GM21447 (cell line): Measurements from ENCODE around the gene STON2.

ENCODE experiments used
- ATAC-seq: cut with Tn5 transposase; IDR thresholded peaks from one replicate; pipeline ENCODE4 v1.9.1; 2021; ENCODE audit not compliant: unreplicated experiment

Gene STON2

DNA sequence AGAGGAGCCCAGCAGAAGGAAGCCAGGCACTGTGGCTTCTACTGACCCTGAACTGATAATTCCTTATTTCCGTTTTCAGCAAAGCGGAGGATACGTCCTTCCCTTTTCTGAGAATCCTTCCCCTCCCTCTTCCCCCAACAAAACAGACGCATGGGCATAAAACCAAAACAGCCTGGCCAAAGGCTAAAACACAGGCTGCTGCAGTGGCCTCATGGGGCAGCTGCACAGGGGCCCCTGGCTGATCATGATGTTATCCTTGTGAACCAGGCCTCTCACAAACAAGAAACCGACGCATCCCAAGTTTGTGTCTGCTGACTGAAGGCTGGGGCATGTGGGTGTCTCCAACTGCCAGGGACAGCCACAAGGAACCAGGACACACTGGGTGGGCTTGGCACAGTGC, 23.4 kb upstream of the STON2 start:
- no peak for ATAC-seq

GRCh38 chr14:81418057-81418790, 18.1 kb upstream of the STON2 start:
- ATAC-seq, result no peak

GRCh38 chr14:81416981-81417380, 16.9 kb upstream of the STON2 start:
- ATAC-seq, result no peak

DNA sequence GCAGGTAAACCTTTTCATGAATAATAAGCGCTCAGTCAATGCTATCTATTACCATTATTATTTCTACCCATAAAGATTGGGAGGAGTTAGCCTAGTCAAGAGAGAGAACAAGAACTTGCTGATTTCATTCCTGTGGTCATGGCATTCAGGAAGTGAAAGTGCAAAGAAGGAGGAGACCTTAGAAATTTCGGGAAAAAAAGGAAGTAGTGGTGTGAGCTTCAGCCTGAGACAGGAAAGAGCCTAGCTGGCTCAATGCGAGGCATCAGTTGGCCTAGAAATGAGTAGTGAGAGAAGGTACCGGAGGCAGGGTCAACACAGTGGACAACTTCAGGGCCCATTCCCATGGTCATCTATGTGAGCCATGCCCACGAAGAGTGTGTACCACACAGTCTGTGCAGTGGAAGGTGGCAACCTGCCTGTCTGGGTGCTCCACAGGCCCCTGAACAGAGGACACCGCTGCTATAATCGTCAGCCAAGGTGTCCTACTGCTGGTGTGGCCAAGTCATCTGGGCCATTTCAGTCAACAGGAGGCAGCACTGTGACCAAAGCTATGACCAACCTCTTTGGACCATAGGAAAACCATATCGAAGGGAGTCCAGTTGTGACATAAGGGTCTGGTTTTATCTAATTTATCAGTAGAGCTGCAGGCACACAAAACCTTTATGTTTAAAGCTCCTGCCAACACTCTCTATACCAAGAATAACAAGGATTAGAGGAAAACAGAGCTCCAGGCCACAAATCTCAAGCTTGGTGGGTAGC, 16.2 kb upstream of the STON2 start:
- no peak for ATAC-seq

DNA sequence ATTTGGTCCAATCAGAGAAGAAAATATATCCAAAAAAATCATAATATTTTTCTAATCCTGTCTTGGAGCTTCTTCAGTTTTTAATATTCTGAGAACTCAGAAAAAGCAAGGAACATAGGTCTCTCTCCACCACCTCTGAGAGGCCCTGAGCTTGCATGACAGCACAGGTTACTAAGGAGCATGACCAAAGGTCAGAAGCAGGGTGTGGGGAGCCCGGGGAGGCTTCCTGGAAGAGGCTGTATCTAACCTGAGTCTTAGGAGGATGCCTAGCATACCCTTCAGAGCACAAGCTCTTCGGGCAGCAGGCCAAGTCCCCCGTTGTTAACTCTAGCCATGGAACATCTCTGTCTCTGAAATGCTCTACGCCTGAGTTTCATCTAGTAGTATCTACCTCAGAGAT, 15.7 kb upstream of the STON2 start:
- no peak for ATAC-seq

GRCh38 chr14:81414123-81414522, 14.0 kb upstream of the STON2 start:
- no peak for ATAC-seq

DNA sequence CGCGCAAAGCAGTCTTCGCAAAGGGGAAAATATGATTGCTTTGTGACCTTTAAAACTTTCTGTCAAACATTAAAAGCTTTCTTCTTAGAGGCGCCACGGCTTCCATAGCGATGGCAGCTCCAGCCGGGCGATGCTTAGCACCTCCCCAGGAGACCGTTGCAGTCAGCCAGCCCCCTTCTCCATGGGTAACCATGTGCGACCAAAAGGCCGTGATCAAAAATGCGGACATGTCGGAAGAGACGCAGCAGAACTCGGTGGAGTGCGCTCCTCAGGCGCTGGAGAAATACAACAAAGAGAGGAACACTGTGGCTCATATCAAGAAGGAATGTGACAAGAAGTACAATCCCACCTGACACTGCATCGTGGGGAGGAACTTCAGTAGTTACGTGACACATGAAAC, 12.7 kb upstream of the STON2 start:
- ATAC-seq, result no peak

DNA sequence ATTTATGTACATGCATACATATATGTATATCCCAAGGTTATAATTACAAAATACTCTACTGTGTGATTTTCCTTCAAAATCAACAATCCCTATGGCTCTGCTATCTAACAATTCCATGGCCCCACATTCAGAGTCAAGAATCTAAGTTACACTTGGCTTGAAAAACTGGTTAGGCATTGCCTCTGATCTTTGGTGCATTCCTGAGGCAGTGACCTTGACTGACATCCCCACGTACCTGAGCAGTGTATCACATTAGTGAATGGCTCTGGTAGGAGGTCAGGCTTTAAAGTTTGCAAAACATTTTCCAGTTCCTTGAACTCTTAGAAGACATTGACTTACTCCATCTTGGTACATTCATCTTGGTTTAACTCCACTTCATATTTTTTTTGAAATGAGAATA, 8.5 kb upstream of the STON2 start:
- no peak for ATAC-seq

DNA sequence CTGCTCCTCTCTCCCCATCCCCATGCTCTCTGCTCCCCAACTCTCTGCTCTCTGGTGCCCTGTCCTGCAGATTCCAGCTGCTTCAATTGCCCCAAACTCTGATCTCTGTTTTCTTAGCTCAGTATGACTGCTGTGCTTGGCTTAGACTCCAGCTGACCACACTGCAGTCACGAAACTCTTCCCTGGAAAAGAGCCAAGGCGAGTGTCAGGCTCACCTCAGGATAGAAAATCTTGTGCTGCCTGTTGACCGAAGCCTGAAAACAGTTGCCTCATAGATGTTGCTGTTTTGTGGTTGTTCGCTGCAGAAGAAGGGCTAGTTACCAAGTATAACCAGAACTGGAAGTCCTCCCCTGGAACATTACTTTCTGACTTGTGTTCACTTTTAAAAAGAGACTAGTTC, 6.7 kb upstream of the STON2 start:
- ATAC-seq, result no peak

DNA sequence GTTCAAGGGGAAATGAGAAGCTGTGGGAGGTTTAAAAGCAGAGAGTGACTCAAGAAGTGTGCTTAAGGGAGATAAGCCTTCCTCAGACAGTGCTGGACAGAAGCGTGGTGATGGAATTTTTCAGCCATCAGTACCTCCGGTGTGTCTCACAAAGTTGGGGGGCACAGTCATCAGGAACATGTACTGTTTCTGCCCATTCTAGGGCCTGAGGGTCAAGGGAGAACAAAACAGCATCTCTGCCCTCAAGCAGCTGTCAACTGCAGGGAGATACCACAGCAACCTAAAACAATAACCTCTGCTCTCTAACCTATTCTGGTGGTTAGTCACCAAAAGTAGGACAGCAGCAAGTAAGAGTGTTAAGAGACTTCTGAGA, 2.0 kb upstream of the STON2 start:
- peak; percentile 19 for ATAC-seq

- peak; percentile 61 for ATAC-seq
Observed at GRCh38 chr14:81401420-81402122, 1.4 kb upstream of the STON2 start.

DNA sequence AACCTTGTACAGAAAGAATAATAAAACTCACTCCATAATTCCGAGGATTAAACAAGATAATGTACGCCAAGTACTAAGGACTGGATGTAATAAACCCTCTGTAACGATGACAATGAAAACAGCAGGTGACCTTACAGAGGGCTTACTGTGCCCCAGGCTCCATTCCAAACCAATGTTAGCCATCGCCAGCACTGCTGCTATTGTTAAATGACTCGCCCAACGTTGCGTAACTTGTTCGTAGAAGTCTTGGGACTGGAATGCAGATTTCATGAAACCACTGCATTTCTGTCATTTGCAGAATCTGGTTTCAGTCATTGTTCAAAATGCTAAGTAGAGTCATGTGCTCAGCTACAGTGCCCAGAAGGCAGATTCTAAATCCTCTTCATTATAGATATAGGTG, 728 bp upstream of the STON2 start:
- no peak for ATAC-seq

DNA sequence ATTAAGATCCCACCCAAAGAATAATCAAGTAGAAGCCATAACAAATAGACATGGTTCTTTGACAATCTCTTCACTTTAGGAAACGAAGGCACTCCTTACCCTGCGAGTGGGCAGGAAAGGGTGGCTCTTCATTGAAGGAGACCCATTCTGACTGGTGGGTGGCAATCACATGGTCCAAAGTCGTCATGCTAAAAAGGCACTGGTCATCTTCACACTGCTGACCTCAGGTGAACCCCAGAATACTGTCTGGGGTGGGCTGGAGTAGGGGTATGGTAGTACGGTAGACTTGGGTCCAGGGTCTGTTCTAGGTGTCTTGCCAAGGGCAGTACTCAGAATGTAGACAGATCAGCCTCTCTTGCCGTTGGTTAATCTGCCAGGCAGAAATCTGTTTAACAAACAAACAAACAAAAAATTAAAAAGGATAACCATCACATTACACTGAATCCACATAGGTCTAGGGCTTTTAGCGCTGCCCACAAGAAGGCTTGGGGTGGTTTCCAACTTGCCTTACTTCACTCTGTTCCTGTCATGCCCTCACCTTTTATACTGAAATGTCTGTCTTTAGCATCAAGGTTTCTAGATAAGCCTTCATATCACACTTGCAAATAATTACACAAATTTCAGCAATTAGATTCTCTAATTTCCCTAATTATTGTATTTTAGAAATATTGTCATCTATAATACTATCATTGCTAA, 1.8 kb downstream of the STON2 start:
- no peak for ATAC-seq

GRCh38 chr14:81396113-81396512, 4.0 kb downstream of the STON2 start:
- no peak for ATAC-seq

DNA sequence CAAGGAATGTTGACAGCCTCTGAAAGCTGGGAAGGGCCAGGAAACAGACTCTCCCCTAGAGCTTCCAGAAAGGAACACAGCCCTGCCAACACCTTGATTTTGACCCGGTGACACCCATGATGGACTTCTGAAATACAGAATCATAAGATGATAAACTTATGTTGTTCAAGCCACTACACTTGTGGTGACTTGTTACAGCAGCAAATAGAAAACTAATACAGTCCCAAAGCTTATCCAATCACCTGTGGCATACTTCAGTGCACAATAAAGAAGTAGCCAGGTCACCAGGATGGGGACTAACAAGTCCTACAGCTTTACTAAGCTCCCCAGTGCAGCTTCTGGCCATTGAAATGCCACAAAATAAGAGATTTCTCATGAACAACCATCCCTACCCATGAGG, 5.4 kb downstream of the STON2 start:
- no peak for ATAC-seq

DNA sequence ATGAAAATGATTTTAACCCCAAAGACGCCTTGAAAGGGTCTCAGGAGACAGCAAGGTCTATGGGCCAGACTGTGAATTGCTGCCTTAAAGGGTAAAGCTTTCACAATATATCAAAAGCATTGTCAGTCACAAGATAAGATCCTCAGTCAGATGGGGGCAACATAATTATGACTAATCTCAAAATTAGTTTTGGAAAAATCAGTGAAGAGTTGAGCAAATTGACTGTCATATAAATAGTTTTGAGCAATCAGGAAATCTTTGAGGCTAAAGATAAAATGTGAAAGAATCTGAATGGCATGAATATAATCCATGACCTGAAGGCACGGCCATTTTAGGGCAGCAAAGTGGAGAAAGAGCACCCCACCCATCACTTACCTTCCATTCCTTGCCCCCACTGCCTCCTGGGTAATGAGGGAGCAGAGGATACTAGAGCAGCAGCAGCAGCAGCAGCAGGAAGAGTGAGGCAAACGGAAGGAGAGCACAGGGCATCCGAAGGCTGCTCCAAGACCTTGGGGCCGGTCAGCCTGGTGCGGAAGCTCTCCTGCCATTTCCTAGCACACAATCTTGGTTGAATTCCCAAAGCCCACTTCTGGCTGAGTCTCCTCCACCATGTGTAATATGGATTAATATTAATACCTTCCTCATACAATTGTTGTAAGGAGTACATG, 7.0 kb downstream of the STON2 start:
- ATAC-seq, result no peak

DNA sequence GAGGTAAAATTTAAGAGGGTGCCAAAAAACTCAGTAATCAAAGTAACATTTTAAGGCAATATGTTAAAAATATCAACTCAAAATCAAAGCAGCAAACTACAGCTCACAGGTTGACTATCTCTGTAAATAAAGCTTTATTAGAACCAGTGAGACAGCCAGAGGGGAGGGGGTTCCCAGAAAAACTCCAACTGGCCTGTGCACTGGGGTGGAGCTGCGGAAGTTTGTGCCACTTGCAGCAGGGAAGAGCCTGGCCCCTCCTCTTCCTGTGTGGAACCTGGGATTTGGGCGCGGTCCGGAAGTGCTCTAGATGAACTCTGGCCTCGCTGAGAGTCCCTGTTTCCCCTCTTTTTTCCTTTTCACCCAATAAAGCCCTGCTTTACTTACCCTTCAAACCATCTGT, 8.1 kb downstream of the STON2 start:
- ATAC-seq, result no peak

GRCh38 chr14:81390696-81391095, 9.4 kb downstream of the STON2 start:
- no peak for ATAC-seq

GRCh38 chr14:81388336-81388735, 11.8 kb downstream of the STON2 start:
- ATAC-seq, result no peak

- ATAC-seq, result no peak
Observed at GRCh38 chr14:81386290-81386745, 13.8 kb downstream of the STON2 start.

GRCh38 chr14:81385886-81386285, 14.2 kb downstream of the STON2 start:
- ATAC-seq, result no peak
